NCI-H1436 (cell line): Measurements from ENCODE around the gene APOL6.
"Not testable (repeated sequence)": the region's sequence is repeated elsewhere in the genome, so short reads cannot be mapped to it uniquely, and the experiment has no call there.

Experiments
- DNase-seq: peaks from one replicate; lab custom pipeline; 2025; lab: John Stamatoyannopoulos, UW

The APOL6 gene

DNA sequence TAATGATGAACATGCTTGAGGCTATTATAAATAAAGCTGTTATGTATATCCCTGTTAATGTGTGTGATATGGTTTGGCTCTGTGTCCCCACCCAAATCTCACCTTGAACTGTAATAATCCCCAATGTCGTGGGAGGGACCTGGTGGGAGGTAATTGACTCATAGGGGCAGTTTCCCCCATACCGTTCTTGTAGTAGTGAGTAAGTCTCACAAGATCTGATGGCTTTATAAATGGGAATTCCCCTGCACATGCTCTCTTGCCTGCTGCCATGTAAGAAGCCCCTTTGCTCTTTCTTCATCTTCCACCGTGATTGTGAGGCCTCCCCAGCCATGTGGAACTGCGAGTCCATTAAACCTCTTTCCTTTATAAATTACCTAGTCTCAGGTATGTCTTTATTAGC lies 31.2 kb downstream of the APOL6 start:
- DNase-seq = not testable (repeated sequence)

GRCh38 chr22:35681454-35682052 lies 33.3 kb downstream of the APOL6 start:
- DNase-seq = no peak

- no peak for DNase-seq
Observed at GRCh38 chr22:35683560-35683959, 35.3 kb downstream of the APOL6 start.

DNA sequence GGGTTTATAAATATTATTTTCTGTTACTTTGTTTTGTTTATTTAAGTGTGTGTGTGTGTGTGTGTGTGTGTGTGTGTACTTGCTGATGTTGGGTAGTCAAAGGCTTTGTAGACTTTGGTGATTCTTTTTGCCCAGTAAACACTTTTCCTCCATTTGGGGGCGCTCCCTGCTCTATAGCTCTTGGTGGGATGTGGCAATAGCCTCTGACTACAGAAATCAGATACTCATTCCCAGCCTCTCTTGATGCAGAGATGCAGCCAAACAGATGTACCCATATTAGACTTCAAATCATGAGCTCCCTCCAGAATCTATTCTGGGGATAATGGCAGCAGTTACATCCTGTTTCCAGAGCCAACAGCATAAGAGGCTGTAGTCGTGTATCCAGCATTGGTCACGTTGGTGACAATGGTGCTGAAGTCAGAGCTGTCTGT lies 36.0 kb downstream of the APOL6 start:
- no peak for DNase-seq

- DNase-seq = no peak
Observed at GRCh38 chr22:35684732-35685131, 36.5 kb downstream of the APOL6 start.

GRCh38 chr22:35685731-35686130 lies 37.5 kb downstream of the APOL6 start:
- no peak for DNase-seq

DNA sequence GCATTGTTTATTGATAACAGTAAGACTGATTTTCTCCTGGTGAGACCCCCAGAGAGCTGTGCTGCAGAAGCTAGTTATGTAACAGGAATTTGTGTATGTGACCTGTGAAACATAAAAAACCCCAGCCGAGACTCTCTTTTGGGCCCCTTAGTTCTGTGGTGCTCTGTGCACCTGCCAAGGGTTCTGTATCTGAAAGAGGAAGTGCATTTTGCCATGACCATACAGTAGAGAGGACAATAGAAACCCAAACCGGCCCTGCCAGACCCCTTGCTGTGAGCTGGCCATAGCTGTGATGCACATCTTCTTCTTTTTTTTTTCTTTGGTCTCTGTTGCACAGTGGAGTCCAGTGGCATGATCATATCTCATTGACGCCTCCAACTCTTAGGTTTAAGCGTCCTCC lies 38.1 kb downstream of the APOL6 start:
- no peak for DNase-seq

GRCh38 chr22:35687461-35687860 lies 39.2 kb downstream of the APOL6 start:
- DNase-seq = no peak

DNA sequence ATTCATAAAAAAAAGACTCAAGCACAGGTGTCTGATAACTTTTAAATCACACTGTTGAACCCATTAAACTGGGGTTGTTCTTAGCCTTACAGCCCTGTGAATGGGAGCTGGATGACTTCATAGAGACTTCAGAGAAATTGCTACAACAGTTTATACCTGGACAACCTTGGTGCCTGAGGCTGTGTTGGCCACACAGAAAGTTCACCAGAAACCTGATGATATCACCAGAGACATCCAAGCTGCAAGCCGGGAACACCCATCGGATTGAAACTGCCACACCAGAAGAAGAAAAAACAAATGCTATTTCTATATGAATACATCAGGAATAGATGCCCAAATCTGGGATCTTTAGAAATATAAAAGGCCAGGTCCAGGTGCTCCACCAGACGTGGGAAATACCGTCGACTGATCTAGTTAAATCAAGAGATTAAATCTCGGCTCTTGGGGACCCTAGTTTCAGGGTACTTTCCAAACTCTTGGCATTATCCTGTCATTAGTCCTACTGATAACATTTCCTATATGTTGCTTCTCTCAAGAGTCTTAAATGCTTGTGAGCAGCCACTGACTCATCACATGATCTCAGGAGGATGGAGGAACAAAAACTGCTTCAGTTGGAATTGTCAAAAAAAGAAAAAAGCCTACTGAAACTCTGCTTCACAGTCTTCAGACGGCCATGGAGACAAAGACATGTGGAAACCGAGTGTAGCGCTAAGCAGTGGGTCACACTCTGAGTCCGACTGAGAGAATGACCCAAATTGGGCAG lies 40.8 kb downstream of the APOL6 start:
- DNase-seq = no peak

DNA sequence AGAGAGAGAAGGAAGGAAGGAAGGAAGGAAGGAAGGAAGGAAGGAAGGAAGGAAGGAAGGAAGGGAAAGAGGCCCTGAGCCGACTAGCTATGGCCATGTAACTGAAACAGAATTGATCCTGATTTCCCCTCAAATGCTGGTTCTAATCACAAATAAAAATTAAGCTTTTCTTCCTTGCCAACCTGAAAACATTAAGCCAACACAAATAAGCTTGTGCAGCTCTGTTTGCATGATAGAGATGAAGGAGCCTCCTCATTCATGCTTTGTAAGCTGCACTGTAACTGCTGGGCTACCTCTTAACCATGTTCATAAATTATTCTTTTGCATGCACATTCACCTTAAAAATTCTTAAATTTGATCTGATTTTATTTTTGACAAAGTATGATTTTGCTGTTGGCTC lies 41.8 kb downstream of the APOL6 start:
- DNase-seq = no peak

- no peak for DNase-seq
Observed at GRCh38 chr22:35695202-35695601, 47.0 kb downstream of the APOL6 start.

GRCh38 chr22:35697142-35697541 lies 48.9 kb downstream of the APOL6 start:
- no peak for DNase-seq

GRCh38 chr22:35699852-35700251 lies 51.6 kb downstream of the APOL6 start:
- not testable (repeated sequence) for DNase-seq

GRCh38 chr22:35703861-35704584 lies 55.8 kb downstream of the APOL6 start:
- DNase-seq = no peak

DNA sequence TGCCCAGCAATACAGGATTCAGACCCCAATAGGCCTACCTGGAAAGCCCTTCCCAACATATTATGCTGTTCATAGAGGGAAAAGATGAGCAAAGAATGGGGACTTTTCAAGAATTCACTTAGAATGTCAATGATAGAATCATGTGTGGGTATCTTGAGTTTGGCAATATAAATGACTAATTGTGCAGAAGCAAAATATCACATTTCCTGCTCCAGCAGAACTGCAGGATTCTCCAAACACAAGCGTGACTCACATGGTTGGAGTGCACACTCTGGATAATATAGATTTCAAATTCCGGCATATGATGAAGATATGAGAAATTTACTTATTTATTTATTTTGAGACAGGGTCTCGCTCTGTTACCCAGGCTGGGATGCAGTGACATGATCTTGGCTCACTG lies 56.9 kb downstream of the APOL6 start:
- no peak for DNase-seq

DNA sequence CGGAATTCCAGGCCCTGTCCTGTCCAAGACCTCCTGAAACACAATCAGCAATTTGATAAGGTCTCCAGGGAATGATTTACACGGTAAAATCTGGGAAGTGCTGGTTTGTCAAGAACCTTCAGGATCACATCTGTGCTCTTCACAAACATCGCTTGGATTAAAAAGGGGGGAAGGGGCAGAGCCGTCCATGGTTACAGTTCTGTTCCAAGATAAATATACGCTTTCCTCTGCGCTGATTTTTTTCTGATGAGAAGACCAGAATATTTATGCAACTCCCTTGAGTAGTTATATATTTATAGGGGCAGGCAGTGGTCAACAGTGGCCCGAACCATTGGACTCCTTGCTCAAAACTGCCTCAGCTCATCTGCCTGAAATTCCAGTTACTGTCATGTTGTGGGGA lies 60.2 kb downstream of the APOL6 start:
- DNase-seq = no peak

GRCh38 chr22:35708917-35709316 lies 60.7 kb downstream of the APOL6 start:
- DNase-seq = no peak

DNA sequence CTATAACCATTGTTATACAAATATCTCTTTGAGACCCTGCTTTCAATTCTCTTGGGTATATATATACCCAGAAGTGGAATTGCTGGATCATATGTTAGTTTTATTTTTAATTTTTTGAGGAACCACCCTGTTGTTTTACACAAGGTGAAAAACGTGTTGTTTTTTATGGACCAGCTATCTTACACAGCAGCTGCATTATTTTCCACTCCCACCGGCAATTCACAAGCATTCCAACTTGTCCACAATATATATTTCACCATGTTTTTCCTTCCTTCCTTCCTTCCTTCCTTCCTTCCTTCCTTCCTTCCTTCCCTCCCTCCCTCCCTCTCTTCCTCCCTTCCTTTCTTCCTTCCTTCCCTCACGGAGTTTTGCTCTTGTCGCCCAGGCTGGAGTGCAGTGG lies 63.1 kb downstream of the APOL6 start:
- no peak for DNase-seq

- no peak for DNase-seq
Observed at GRCh38 chr22:35712672-35713071, 64.4 kb downstream of the APOL6 start.

DNA sequence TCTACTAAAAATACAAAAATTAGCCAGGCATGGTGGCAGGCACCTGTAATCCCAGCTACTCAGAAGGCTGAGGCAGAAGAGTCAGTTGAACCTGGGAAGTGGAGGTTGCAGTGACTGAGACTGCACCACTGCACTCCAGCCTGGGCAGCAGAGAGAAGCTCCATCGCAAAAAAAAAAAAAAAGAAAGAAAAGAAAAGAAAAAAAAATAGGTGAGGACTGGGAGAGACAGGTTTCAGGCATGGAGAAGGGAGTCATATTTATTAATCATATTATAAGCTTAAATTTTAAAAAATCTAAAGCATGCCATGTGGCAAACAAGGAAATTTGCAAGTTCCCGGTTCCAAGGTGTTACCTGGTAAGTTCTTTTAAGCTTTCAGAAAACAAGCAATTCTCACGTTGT lies 69.3 kb downstream of the APOL6 start, which contains the start of gene APOL5:
TSS of gene APOL5 (plus strand) at position 301 of the 400 bp plus-strand sequence. CDS start at position 301, 0 bp downstream.
- DNase-seq = no peak
